ENCODE results near the gene POU6F2.

Gene POU6F2

GRCh38 chr7:39507866-39508551, 530.3 kb downstream of the POU6F2 start:
- H3K4me3 ChIP-seq (replicated peaks; ENCODE audit: insufficient read depth, low read length): no peak overlapping the region
- H3K27me3 ChIP-seq (ENCODE audit: insufficient read depth, poor library complexity, severe bottlenecking): no peaks in the 10 kb centered on the region
- H3K27ac ChIP-seq (replicated peaks): no peak overlapping the region
- DNase-seq (ENCODE audit: low read depth in 1 of 2, low spot score in 1 of 2): peak; percentile 32 to 79
- TF ChIP-seq SPI1 (IDR thresholded peaks at IDR 0.05; ENCODE audit: borderline replicate concordance, low read depth) (peak; percentile 89), GABPA (IDR thresholded peaks at IDR 0.05; ENCODE audit: low read depth) (0 out of 2 replicates have a peak, but pooled peaks have one; percentile 17), POLR2AphosphoS5 (IDR thresholded peaks at IDR 0.05; ENCODE audit: low read depth) (0 out of 2 replicates have a peak, but pooled peaks have one; percentile 24), CTCF (IDR thresholded peaks at IDR 0.05; ENCODE audit: insufficient read depth, low read length) (no peak)

- TF ChIP-seq REST (IDR thresholded peaks at IDR 0.05; ENCODE audit: insufficient replicate concordance, low read depth) (no peak), CTCF (IDR thresholded peaks at IDR 0.05; ENCODE audit: insufficient read depth, low read length) (no peak), SPI1 (IDR thresholded peaks at IDR 0.05; ENCODE audit: borderline replicate concordance, low read depth) (no peak), POLR2AphosphoS5 (IDR thresholded peaks at IDR 0.05; ENCODE audit: low read depth) (no peak), GABPA (IDR thresholded peaks at IDR 0.05; ENCODE audit: low read depth) (no peak)
- H3K27ac ChIP-seq (replicated peaks): no peak overlapping the region
- no peak for DNase-seq (ENCODE audit: low read depth in 1 of 2, low spot score in 1 of 2)
- peaks cover 2% of the 10 kb centered on the region for H3K27me3 ChIP-seq (ENCODE audit: insufficient read depth, poor library complexity, severe bottlenecking)
- no peak overlapping the region for H3K4me3 ChIP-seq (replicated peaks; ENCODE audit: insufficient read depth, low read length)
Measured at GRCh38 chr7:39509436-39509835, 531.7 kb downstream of the POU6F2 start.

GRCh38 chr7:39509912-39510311, 532.2 kb downstream of the POU6F2 start:
- TF ChIP-seq GABPA (IDR thresholded peaks at IDR 0.05; ENCODE audit: low read depth) (no peak), CTCF (IDR thresholded peaks at IDR 0.05; ENCODE audit: insufficient read depth, low read length) (no peak), POLR2AphosphoS5 (IDR thresholded peaks at IDR 0.05; ENCODE audit: low read depth) (no peak), REST (IDR thresholded peaks at IDR 0.05; ENCODE audit: insufficient replicate concordance, low read depth) (no peak), SPI1 (IDR thresholded peaks at IDR 0.05; ENCODE audit: borderline replicate concordance, low read depth) (no peak)
- Histone ChIP-seq H3K4me3 (replicated peaks; ENCODE audit: insufficient read depth, low read length) (no peak overlapping the region), H3K27me3 (ENCODE audit: insufficient read depth, poor library complexity, severe bottlenecking) (peaks cover 2% of the 10 kb centered on the region), H3K27ac (replicated peaks) (no peak overlapping the region)
- DNase-seq (ENCODE audit: low read depth in 1 of 2, low spot score in 1 of 2): no peak

All from HL-60 (cell line).